Thyroid gland (tissue), 4 donors: ENCODE data around the gene MANSC1. TPM values are rescaled to one million over a fixed set of nuclear protein-coding genes. Genes with fewer than 3 reads are reported as not detected.

Experiments
- DNase-seq, 2 donors: peaks; one replicate each; pipeline ENCODE4 v3.0.0-alpha.2; 2019
- H3K27ac ChIP-seq, 3 donors: fragments of 200-600 bp; sonication (generic); 1 replicate in 2 of 3; 2 replicates in 1 of 3; pipeline ENCODE4 v1.5.1; 2016 to 2019; ENCODE audit warnings: mild to moderate bottlenecking in 1 of 3, moderate library complexity in 1 of 3
- H3K27me3 ChIP-seq: fragments of 200-600 bp; sonication (generic); one replicate; pipeline ENCODE4 v1.5.1; 2019
- H3K36me3 ChIP-seq, 2 donors: fragments of 200-600 bp; sonication (generic); one replicate each; pipeline ENCODE4 v1.5.1; 2016 to 2019
- H3K4me1 ChIP-seq, 2 donors: fragments of 200-600 bp; sonication (generic); one replicate each; pipeline ENCODE4 v1.5.1; 2017 to 2019
- H3K4me3 ChIP-seq, 3 donors: fragments of 200-600 bp; sonication (generic); replicated peaks in 1 of 3; 1 replicate in 2 of 3; 2 replicates in 1 of 3; pipeline ENCODE4 v1.5.1; 2016; ENCODE audit warnings: mild to moderate bottlenecking in 1 of 3
- H3K9me3 ChIP-seq: fragments of 200-600 bp; sonication (generic); one replicate; pipeline ENCODE4 v1.5.1; 2017
- POLR2A ChIP-seq, 2 donors: fragments of 450-650 bp; IDR thresholded peaks; one replicate each; pipeline ENCODE4 v1.6.1; 2017; ENCODE audit warnings: antibody characterized with exemption in 2 of 2, mild to moderate bottlenecking in 2 of 2, moderate library complexity in 1 of 2
- WGBS, 2 donors: methylation state at CpG; one replicate each; pipeline ENCODE4 v1.1.5; 2017; 5-methylcytosine and 5-hydroxymethylcytosine counted together
- intact Hi-C: fragments of 100-400 bp; cut with DNase I; formaldehyde crosslinking; loops from one replicate; pipeline ENCODE4 v1.15.1; 2023
- total RNA-seq, 4 donors: library from RNA; depleted of rRNA; stranded (reverse); fragments of >200 nt; gene quantifications; one replicate each; pipeline ENCODE4 v1.2.3, GENCODE V29; 2016
- TF ChIP-seq, protein P1 (sequence below), 6 experiments: fragments of 200-600 bp in 3 of 6; fragments of 450-650 bp in 3 of 6; sonication (generic) in 3 of 6; IDR thresholded peaks; one replicate each; pipeline ENCODE4 v1.5.1; 2016 to 2019; ENCODE audit warnings: antibody characterized with exemption in 6 of 6, mild to moderate bottlenecking in 2 of 6, inconsistent platforms in 1 of 6, moderate library complexity in 1 of 6

Gene MANSC1
- total RNA-seq: 10 to 100 TPM; 15.3 to 59.0 (median 37.5) TPM

- intact Hi-C loops: no loop called here
- Histone ChIP-seq H3K27ac (peak within 1 kb of the TSS; percentile 33 to 81 (median 70)), H3K4me3 (peak within 1 kb of the TSS; percentile 42 to 84 (median 72)), H3K36me3 (no peaks in the 10 kb centered on the region), H3K9me3 (no peaks in the 10 kb centered on the region), H3K4me1 (peaks cover 0 to 8% of the 10 kb centered on the region in 2 donors), H3K27me3 (no peaks in the 10 kb centered on the region)
- TF ChIP-seq POLR2A (IDR thresholded peaks at IDR 0.05): peak in 1 of 2 donors; percentile 64
- TF ChIP-seq, protein P1, sequence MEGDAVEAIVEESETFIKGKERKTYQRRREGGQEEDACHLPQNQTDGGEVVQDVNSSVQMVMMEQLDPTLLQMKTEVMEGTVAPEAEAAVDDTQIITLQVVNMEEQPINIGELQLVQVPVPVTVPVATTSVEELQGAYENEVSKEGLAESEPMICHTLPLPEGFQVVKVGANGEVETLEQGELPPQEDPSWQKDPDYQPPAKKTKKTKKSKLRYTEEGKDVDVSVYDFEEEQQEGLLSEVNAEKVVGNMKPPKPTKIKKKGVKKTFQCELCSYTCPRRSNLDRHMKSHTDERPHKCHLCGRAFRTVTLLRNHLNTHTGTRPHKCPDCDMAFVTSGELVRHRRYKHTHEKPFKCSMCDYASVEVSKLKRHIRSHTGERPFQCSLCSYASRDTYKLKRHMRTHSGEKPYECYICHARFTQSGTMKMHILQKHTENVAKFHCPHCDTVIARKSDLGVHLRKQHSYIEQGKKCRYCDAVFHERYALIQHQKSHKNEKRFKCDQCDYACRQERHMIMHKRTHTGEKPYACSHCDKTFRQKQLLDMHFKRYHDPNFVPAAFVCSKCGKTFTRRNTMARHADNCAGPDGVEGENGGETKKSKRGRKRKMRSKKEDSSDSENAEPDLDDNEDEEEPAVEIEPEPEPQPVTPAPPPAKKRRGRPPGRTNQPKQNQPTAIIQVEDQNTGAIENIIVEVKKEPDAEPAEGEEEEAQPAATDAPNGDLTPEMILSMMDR (IDR thresholded peaks at IDR 0.05): peak; percentile 17 to 43 (median 33)
- peak; percentile 63 to 74 for DNase-seq
- 2 to 6% methylated on average over 15 to 16 of the region's 68 CpGs for WGBS, 2 donors
Observed at GRCh38 chr12:12349711-12350665, at the start of gene MANSC1. Gene MANSC1, minus strand, starts transcription at chr12:12350242. Its CDS starts 6,928 bp downstream, at chr12:12343314.

- H3K4me1 ChIP-seq: peaks cover 5 to 7% of the 10 kb centered on the region in 2 donors
- no peaks in the 10 kb centered on the region for H3K9me3 ChIP-seq
- intact Hi-C loops: no loop called here
- TF ChIP-seq, protein P1 (IDR thresholded peaks at IDR 0.05): no peak
- no peak for TF ChIP-seq POLR2A (IDR thresholded peaks at IDR 0.05)
- H3K27ac ChIP-seq: peak overlapping the region in 1 of 3 donors; percentile 41
- WGBS, 2 donors: 98 to 100% methylated on average over 1 of the region's 1 CpG
- no peak overlapping the region for H3K4me3 ChIP-seq
- H3K27me3 ChIP-seq: no peaks in the 10 kb centered on the region
- no peaks in the 10 kb centered on the region for H3K36me3 ChIP-seq
- no peak for DNase-seq
Observed at GRCh38 chr12:12399161-12399560, 49.1 kb upstream of the MANSC1 start.

- Histone ChIP-seq H3K27me3 (no peaks in the 10 kb centered on the region), H3K4me3 (no peak overlapping the region), H3K27ac (peak overlapping the region in 2 of 3 donors; percentile 37 to 45), H3K4me1 (peaks cover 5 to 7% of the 10 kb centered on the region in 2 donors), H3K9me3 (no peaks in the 10 kb centered on the region), H3K36me3 (no peaks in the 10 kb centered on the region)
- intact Hi-C loops: no loop called here
- 63 to 76% methylated on average over 7 of the region's 7 CpGs for WGBS, 2 donors
- DNase-seq: no peak
- TF ChIP-seq, protein P1 (IDR thresholded peaks at IDR 0.05): peak in 1 of 6 experiments; percentile 10
- TF ChIP-seq POLR2A (IDR thresholded peaks at IDR 0.05): no peak
Observed at GRCh38 chr12:12398026-12398859, 48.2 kb upstream of the MANSC1 start.

DNA sequence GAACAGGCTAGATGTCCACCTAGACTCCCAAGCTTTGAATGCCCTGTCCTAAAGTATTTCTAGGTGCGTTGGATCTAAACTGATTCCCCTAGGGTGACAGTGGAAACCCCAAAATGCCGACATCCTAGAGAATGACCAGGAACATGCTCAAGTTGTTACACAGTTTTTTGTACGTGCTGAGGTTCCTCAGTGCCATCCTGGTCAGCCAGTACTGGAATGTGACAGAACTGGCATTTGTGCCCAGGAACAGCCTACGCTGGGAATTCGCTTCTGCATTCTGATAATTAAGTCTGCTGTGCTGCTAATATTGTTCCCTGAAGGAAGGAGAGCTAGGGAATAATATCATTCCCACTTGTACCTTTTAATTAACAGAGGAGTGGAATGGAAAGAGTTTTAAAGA is 47.1 kb upstream of the MANSC1 start:
- Histone ChIP-seq H3K27ac (no peak overlapping the region), H3K27me3 (no peaks in the 10 kb centered on the region), H3K4me3 (no peak overlapping the region), H3K9me3 (no peaks in the 10 kb centered on the region), H3K4me1 (peaks cover 5 to 7% of the 10 kb centered on the region in 2 donors), H3K36me3 (no peaks in the 10 kb centered on the region)
- intact Hi-C loops: no loop called here
- WGBS, 2 donors: 95% methylated on average over 5 of the region's 5 CpGs
- no peak for TF ChIP-seq POLR2A (IDR thresholded peaks at IDR 0.05)
- TF ChIP-seq, protein P1 (IDR thresholded peaks at IDR 0.05): no peak
- no peak for DNase-seq
